Upper lobe of left lung (tissue), 4 donors: ENCODE data around the gene CAMK1G.

Experiments used
- CTCF ChIP-seq, 6 experiments: fragments of 450-650 bp in 4 of 6; fragments of 200-600 bp in 2 of 6; sonication (generic) in 2 of 6; IDR thresholded peaks; one replicate each; pipeline ENCODE4 v1.5.1; 2016 to 2019; ENCODE audit warnings: antibody characterized with exemption in 6 of 6
- EP300 ChIP-seq, 4 donors: sonication (generic); formaldehyde crosslinking; IDR thresholded peaks; one replicate each; pipeline ENCODE4 v1.5.1; 2017; ENCODE audit warnings: antibody characterized with exemption in 4 of 4, control low read depth in 2 of 4
- POLR2A ChIP-seq, 4 donors: fragments of 450-650 bp; IDR thresholded peaks; one replicate each; pipeline ENCODE4 v1.5.1; 2016 to 2017; ENCODE audit warnings: antibody characterized with exemption in 4 of 4, mild to moderate bottlenecking in 2 of 4

GRCh38 chr1:209618291-209618690 lies 34.8 kb downstream of the CAMK1G start:
- no peak for TF ChIP-seq CTCF (IDR thresholded peaks at IDR 0.05)
- TF ChIP-seq POLR2A (IDR thresholded peaks at IDR 0.05), result no peak
- TF ChIP-seq EP300 (IDR thresholded peaks at IDR 0.05), result no peak
